Caco-2 (cell line): ENCODE results near the gene CRYGB. TPM values are rescaled to one million over a fixed set of nuclear protein-coding genes. Genes with fewer than 3 reads are reported as not detected.
A peak's percentile ranks its signal among the peaks of the same experiment; 100 is the strongest.

ENCODE experiments used
- Bru-seq: library from RNA; stranded (reverse); fragments of 400-500 nt; gene quantifications from one replicate; lab custom pipeline; 2021; lab: Mats Ljungman, UMichigan
- BruChase-seq, 2 experiments: library from RNA; stranded (reverse); fragments of 400-500 nt; gene quantifications; one replicate each; lab custom pipeline; 2021; lab: Mats Ljungman, UMichigan
- BruUV-seq: library from RNA; stranded (reverse); fragments of 400-500 nt; replicated peaks from 2 replicates; lab custom pipeline; 2021; lab: Mats Ljungman, UMichigan
- CTCF ChIA-PET: fragments of 300-600 bp; sonication (Branson Sonifier 250); formaldehyde crosslinking; loops from one replicate; lab custom pipeline; 2022; ENCODE audit warnings: antibody characterized with exemption; lab: Charles Lee
- POLR2A ChIA-PET: fragments of 300-600 bp; sonication (Branson Sonifier 250); formaldehyde crosslinking; loops from one replicate; lab custom pipeline; 2022; ENCODE audit warnings: antibody characterized with exemption; lab: Charles Lee
- DNase-seq, 2 experiments: peaks; one replicate each; pipeline versions ENCODE4 v3.0.0 to v3.0.0-alpha.2; 2020 to 2022
- H3K27me3 ChIP-seq: replicated peaks from 2 replicates; pipeline ENCODE4 v1.6.0; 2011; ENCODE audit warnings: low read length; ENCODE audit not compliant: control insufficient read depth, insufficient read depth
- H3K36me3 ChIP-seq: 2 replicates; pipeline ENCODE4 v1.5.1; 2011; ENCODE audit warnings: low read length; ENCODE audit not compliant: control insufficient read depth, insufficient read depth
- H3K4me1 ChIP-seq: fragments of 250-450 bp; sonication (Bioruptor Pico); 2 replicates; pipeline ENCODE4 v1.5.1; 2020; ENCODE audit warnings: mild to moderate bottlenecking
- H3K4me3 ChIP-seq: 2 replicates; pipeline ENCODE4 v1.5.1; 2011; ENCODE audit warnings: low read depth, mild to moderate bottlenecking, control low read depth, low read length
- H3K9me3 ChIP-seq: fragments of 250-450 bp; sonication (Bioruptor Pico); 2 replicates; pipeline ENCODE4 v1.5.1; 2020; ENCODE audit warnings: mild to moderate bottlenecking, moderate library complexity
- H3K27ac Mint-ChIP-seq: one replicate; pipeline ENCODE4 v1.8.0; 2022; ENCODE audit warnings: mixed read lengths; ENCODE audit not compliant: unreplicated experiment
- H3K27me3 Mint-ChIP-seq: one replicate; pipeline ENCODE4 v1.8.0; 2022; ENCODE audit warnings: mixed read lengths; ENCODE audit not compliant: insufficient read depth, unreplicated experiment
- H3K36me3 Mint-ChIP-seq: one replicate; pipeline ENCODE4 v1.8.0; 2022; ENCODE audit warnings: mild to moderate bottlenecking, mixed read lengths; ENCODE audit not compliant: insufficient read depth, unreplicated experiment
- H3K4me1 Mint-ChIP-seq: one replicate; pipeline ENCODE4 v1.8.0; 2022; ENCODE audit warnings: low read depth, mixed read lengths; ENCODE audit not compliant: unreplicated experiment
- H3K4me3 Mint-ChIP-seq: one replicate; pipeline ENCODE4 v1.8.0; 2022; ENCODE audit warnings: mild to moderate bottlenecking, moderate library complexity, mixed read lengths; ENCODE audit not compliant: unreplicated experiment
- H3K9me3 Mint-ChIP-seq: one replicate; pipeline ENCODE4 v1.8.0; 2022; ENCODE audit warnings: mixed read lengths; ENCODE audit not compliant: unreplicated experiment
- CTCF ChIP-seq, 2 experiments: fragments of 200-600 bp in 1 of 2; IDR thresholded peaks; 1 replicate in 1 of 2; 2 replicates in 1 of 2; pipeline versions ENCODE4 v1.5.1 to v1.8.0; 2011 to 2022; ENCODE audit warnings: antibody characterized with exemption in 1 of 2, control low read depth in 1 of 2, inconsistent platforms in 1 of 2, low read depth in 1 of 2, low read length in 1 of 2, mild to moderate bottlenecking in 1 of 2, moderate library complexity in 1 of 2; ENCODE audit not compliant: insufficient read depth in 1 of 2, severe bottlenecking in 1 of 2, unreplicated experiment in 1 of 2
- intact Hi-C: fragments of 100-400 bp; cut with micrococcal nuclease; formaldehyde crosslinking; loops from one replicate; pipeline ENCODE4 v1.10.0; 2022; ENCODE audit not compliant: unreplicated experiment
- long read RNA-seq: library from polyadenylated mRNA; stranded (forward); transcript quantifications from one replicate; pipeline ENCODE4 v2.0.0, GENCODE V29; 2022
- total RNA-seq: library from RNA; stranded (reverse); gene quantifications from 2 replicates; pipeline ENCODE4 v1.2.3, GENCODE V29; 2022

The CRYGB gene
- total RNA-seq, result not detected in 2 replicates
- Bru-seq, nascent RNA, result not detected
- BruChase-seq, experiment 1, labeled RNA remaining after a 2-hour chase, result not detected
- not detected for BruChase-seq, experiment 2, labeled RNA remaining after a 6-hour chase
- long read RNA-seq, result 0 reads

- Mint-ChIP-seq H3K4me1 (peaks cover 15% of the 10 kb centered on the region), H3K27me3 (no peaks in the 10 kb centered on the region), H3K9me3 (peaks cover 9% of the 10 kb centered on the region), H3K4me3 (no peak within 1 kb of the TSS), H3K36me3 (no peaks in the 10 kb centered on the region), H3K27ac (peak within 1 kb of the TSS; percentile 49)
- Histone ChIP-seq H3K9me3 (no peaks in the 10 kb centered on the region; the same call in 1 of the 2 replicates), H3K36me3 (no peaks in the 10 kb centered on the region), H3K4me1 (peaks cover 6% of the 10 kb centered on the region), H3K27me3 (no peaks in the 10 kb centered on the region), H3K4me3 (no peak within 1 kb of the TSS)
- intact Hi-C loops, result no loop called here
- no TSS peak for BruUV-seq
- ChIA-PET POLR2A (no interaction called here), CTCF (interaction anchor here (0.7 kb wide), 1 partner anchor 17 kb away, joined by 4 read pairs; the partner anchor contains the start of gene CRYGA)
- no peak for TF ChIP-seq CTCF (IDR thresholded peaks at IDR 0.05; ENCODE audit: insufficient read depth in 1 of 2, low read depth in 1 of 2, low read length in 1 of 2, severe bottlenecking in 1 of 2, unreplicated experiment in 1 of 2)
- DNase-seq, result no peak
These were observed at the start of gene CRYGB for GRCh38 chr2:208146006-208146405. Gene CRYGB (minus strand): TSS chr2:208146158. CDS start chr2:208146120, 38 bp downstream.

- POLR2A ChIA-PET, result no interaction called here
- Mint-ChIP-seq H3K4me1 (no peaks in the 10 kb centered on the region), H3K27ac (no peak overlapping the region), H3K9me3 (no peaks in the 10 kb centered on the region), H3K4me3 (no peak overlapping the region), H3K27me3 (no peaks in the 10 kb centered on the region), H3K36me3 (no peaks in the 10 kb centered on the region)
- H3K4me3 ChIP-seq, result no peak overlapping the region
- DNase-seq, result no peak
- H3K36me3 ChIP-seq, result no peaks in the 10 kb centered on the region
- H3K9me3 ChIP-seq, result no peaks in the 10 kb centered on the region
- TF ChIP-seq CTCF (IDR thresholded peaks at IDR 0.05; ENCODE audit: insufficient read depth in 1 of 2, low read depth in 1 of 2, low read length in 1 of 2, severe bottlenecking in 1 of 2, unreplicated experiment in 1 of 2), result no peak
- no TSS peak for BruUV-seq
- no peaks in the 10 kb centered on the region for H3K4me1 ChIP-seq
- CTCF ChIA-PET, result no interaction called here
- intact Hi-C loops, result no loop called here
- no peaks in the 10 kb centered on the region for H3K27me3 ChIP-seq
These were observed 49.6 kb upstream of the CRYGB start for GRCh38 chr2:208195531-208195930.

- no peaks in the 10 kb centered on the region for H3K4me1 Mint-ChIP-seq
These were observed 46.8 kb upstream of the CRYGB start for GRCh38 chr2:208192611-208193236.

More at GRCh38 chr2:208192611-208193236, 46.8 kb upstream of the CRYGB start:
- no peak for DNase-seq
- Mint-ChIP-seq H3K27me3 (no peaks in the 10 kb centered on the region), H3K27ac (no peak overlapping the region), H3K4me3 (no peak overlapping the region), H3K9me3 (no peaks in the 10 kb centered on the region), H3K36me3 (no peaks in the 10 kb centered on the region)
- no peak overlapping the region for H3K4me3 ChIP-seq
- H3K36me3 ChIP-seq, result no peaks in the 10 kb centered on the region
- no peaks in the 10 kb centered on the region for H3K27me3 ChIP-seq
- H3K9me3 ChIP-seq, result no peaks in the 10 kb centered on the region
- CTCF ChIA-PET, result no interaction called here
- no TSS peak for BruUV-seq
- TF ChIP-seq CTCF (IDR thresholded peaks at IDR 0.05; ENCODE audit: insufficient read depth in 1 of 2, low read depth in 1 of 2, low read length in 1 of 2, severe bottlenecking in 1 of 2, unreplicated experiment in 1 of 2), result no peak
- POLR2A ChIA-PET, result no interaction called here
- H3K4me1 ChIP-seq, result no peaks in the 10 kb centered on the region
- intact Hi-C loops, result no loop called here
